ENCODE results near the gene TRIM31. TPM values are rescaled to one million over a fixed set of nuclear protein-coding genes. Genes with fewer than 3 reads are reported as not detected.

TRIM31 gene
- polyA plus RNA-seq, 1 donor from 2014 or later: not detected

DNA sequence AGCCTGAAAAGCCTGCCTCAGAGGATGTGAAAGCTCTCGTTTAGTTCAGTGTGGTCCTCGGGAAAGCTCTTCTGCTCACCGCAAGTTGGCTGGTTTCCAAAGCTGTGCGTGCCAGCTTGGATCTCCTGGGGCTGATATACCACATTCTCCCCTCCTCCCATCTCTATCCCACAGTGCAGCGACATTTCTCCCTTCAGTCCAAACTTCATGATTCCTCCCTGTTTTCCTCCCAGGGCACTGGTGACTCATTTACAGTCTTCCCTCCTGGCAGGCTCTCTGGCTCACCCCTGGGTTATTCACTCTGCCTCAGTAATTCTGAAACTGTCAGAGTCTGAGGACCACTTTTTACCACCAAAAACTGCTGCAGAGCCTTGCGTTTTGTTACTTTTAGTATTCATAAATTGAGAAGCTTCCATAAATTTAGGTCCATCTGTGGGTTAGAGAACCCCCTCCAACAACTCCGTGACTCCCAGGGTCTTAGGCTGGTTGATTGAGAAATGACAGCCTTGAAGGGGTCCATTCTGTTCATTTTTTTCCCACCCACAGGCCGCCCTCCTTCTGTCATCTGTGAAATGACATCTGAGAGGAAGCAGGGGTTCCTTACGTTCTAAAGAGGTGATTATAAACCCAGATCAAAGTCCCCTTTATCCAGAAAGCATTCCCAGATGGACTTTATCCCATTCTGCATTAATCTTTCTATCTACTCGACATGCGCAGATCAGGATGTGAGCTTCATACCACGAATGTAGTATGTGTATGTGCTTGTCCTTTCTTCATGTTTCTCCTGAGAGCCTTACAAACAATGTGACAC lies 42.0 kb upstream of the TRIM31 start:
- no peak overlapping the region for H3K4me3 ChIP-seq (ENCODE audit: low read length)
- no peaks in the 10 kb centered on the region for H3K36me3 ChIP-seq (ENCODE audit: insufficient read depth, low read length)
- no peak overlapping the region for H3K4me2 ChIP-seq (ENCODE audit: low read length)
- H3K9ac ChIP-seq (ENCODE audit: low read length): no peak overlapping the region
- H3K79me2 ChIP-seq (replicated peaks; ENCODE audit: insufficient read depth, low read length): no peaks in the 10 kb centered on the region
- no peaks in the 10 kb centered on the region for H4K20me1 ChIP-seq (ENCODE audit: insufficient read depth)
- no peaks in the 10 kb centered on the region for H3K9me3 ChIP-seq (ENCODE audit: low read length)
- no peaks in the 10 kb centered on the region for H3K9me2 ChIP-seq (ENCODE audit: insufficient read depth, low read length)
- TF ChIP-seq, protein P1, sequence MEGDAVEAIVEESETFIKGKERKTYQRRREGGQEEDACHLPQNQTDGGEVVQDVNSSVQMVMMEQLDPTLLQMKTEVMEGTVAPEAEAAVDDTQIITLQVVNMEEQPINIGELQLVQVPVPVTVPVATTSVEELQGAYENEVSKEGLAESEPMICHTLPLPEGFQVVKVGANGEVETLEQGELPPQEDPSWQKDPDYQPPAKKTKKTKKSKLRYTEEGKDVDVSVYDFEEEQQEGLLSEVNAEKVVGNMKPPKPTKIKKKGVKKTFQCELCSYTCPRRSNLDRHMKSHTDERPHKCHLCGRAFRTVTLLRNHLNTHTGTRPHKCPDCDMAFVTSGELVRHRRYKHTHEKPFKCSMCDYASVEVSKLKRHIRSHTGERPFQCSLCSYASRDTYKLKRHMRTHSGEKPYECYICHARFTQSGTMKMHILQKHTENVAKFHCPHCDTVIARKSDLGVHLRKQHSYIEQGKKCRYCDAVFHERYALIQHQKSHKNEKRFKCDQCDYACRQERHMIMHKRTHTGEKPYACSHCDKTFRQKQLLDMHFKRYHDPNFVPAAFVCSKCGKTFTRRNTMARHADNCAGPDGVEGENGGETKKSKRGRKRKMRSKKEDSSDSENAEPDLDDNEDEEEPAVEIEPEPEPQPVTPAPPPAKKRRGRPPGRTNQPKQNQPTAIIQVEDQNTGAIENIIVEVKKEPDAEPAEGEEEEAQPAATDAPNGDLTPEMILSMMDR (IDR thresholded peaks at IDR 0.05; ENCODE audit: poor library complexity, severe bottlenecking): no peak
- TF ChIP-seq MXI1 (conservative IDR thresholded peaks at IDR 0.05; ENCODE audit: poor library complexity, severe bottlenecking): no peak
- TF ChIP-seq POLR2AphosphoS5 (IDR thresholded peaks at IDR 0.05): no peak
- TF ChIP-seq, protein P2, sequence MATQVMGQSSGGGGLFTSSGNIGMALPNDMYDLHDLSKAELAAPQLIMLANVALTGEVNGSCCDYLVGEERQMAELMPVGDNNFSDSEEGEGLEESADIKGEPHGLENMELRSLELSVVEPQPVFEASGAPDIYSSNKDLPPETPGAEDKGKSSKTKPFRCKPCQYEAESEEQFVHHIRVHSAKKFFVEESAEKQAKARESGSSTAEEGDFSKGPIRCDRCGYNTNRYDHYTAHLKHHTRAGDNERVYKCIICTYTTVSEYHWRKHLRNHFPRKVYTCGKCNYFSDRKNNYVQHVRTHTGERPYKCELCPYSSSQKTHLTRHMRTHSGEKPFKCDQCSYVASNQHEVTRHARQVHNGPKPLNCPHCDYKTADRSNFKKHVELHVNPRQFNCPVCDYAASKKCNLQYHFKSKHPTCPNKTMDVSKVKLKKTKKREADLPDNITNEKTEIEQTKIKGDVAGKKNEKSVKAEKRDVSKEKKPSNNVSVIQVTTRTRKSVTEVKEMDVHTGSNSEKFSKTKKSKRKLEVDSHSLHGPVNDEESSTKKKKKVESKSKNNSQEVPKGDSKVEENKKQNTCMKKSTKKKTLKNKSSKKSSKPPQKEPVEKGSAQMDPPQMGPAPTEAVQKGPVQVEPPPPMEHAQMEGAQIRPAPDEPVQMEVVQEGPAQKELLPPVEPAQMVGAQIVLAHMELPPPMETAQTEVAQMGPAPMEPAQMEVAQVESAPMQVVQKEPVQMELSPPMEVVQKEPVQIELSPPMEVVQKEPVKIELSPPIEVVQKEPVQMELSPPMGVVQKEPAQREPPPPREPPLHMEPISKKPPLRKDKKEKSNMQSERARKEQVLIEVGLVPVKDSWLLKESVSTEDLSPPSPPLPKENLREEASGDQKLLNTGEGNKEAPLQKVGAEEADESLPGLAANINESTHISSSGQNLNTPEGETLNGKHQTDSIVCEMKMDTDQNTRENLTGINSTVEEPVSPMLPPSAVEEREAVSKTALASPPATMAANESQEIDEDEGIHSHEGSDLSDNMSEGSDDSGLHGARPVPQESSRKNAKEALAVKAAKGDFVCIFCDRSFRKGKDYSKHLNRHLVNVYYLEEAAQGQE (IDR thresholded peaks at IDR 0.05; ENCODE audit: borderline replicate concordance): no peak
- no peak for TF ChIP-seq SMC3 (conservative IDR thresholded peaks at IDR 0.05; ENCODE audit: poor library complexity)
- no peak for TF ChIP-seq RAD21 (conservative IDR thresholded peaks at IDR 0.05)
- no peak for TF ChIP-seq EZH2 (IDR thresholded peaks at IDR 0.05; ENCODE audit: borderline replicate concordance, insufficient read depth, low read length, poor library complexity, severe bottlenecking)
- no peak for TF ChIP-seq TAF1 (IDR thresholded peaks at IDR 0.05; ENCODE audit: low read depth)
- TF ChIP-seq EP300 (conservative IDR thresholded peaks at IDR 0.05; ENCODE audit: poor library complexity, severe bottlenecking): no peak
- no peak overlapping the region for H3K27ac ChIP-seq (ENCODE audit: low read length)
- no peak overlapping the region for H2AFZ ChIP-seq (ENCODE audit: low read depth, low read length)
- H3K27me3 ChIP-seq (ENCODE audit: insufficient read depth, low read depth, low read length): no peaks in the 10 kb centered on the region
- no peaks in the 10 kb centered on the region for H3F3A ChIP-seq (ENCODE audit: insufficient read depth, low read length, poor library complexity, severe bottlenecking)

DNA sequence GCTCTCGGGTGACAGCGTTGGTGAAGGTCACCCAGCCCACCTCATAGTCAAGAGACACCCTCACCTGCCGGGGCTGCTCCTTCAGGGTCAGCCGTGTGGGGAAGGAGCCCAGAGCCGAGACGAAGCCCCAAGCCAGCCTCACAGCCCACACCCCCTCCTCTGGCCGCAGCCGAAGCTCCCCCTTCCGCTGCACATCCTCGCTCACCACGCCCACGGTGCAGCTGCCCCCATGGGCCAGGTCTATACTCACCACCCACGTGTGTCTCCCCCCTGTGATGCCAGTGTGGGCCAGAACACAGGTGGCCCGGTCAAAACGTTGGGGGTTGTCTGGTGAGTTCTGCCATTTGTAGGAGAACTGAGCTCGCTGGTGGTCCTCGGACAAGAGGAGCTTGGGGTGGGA lies 41.2 kb upstream of the TRIM31 start:
- no peaks in the 10 kb centered on the region for H3F3A ChIP-seq (ENCODE audit: insufficient read depth, low read length, poor library complexity, severe bottlenecking)
- H4K20me1 ChIP-seq (ENCODE audit: insufficient read depth): no peaks in the 10 kb centered on the region
- no peak overlapping the region for H3K4me3 ChIP-seq (ENCODE audit: low read length)
- TF ChIP-seq SMC3 (conservative IDR thresholded peaks at IDR 0.05; ENCODE audit: poor library complexity) (no peak), EZH2 (IDR thresholded peaks at IDR 0.05; ENCODE audit: borderline replicate concordance, insufficient read depth, low read length, poor library complexity, severe bottlenecking) (no peak), RAD21 (conservative IDR thresholded peaks at IDR 0.05) (no peak), MXI1 (conservative IDR thresholded peaks at IDR 0.05; ENCODE audit: poor library complexity, severe bottlenecking) (no peak), EP300 (conservative IDR thresholded peaks at IDR 0.05; ENCODE audit: poor library complexity, severe bottlenecking) (no peak), POLR2AphosphoS5 (IDR thresholded peaks at IDR 0.05) (no peak), TAF1 (IDR thresholded peaks at IDR 0.05; ENCODE audit: low read depth) (no peak)
- TF ChIP-seq, protein P2 (IDR thresholded peaks at IDR 0.05; ENCODE audit: borderline replicate concordance): no peak
- TF ChIP-seq, protein P1 (IDR thresholded peaks at IDR 0.05; ENCODE audit: poor library complexity, severe bottlenecking): no peak
- H3K9ac ChIP-seq (ENCODE audit: low read length): no peak overlapping the region
- H3K4me2 ChIP-seq (ENCODE audit: low read length): no peak overlapping the region
- no peak overlapping the region for H3K27ac ChIP-seq (ENCODE audit: low read length)
- no peaks in the 10 kb centered on the region for H3K36me3 ChIP-seq (ENCODE audit: insufficient read depth, low read length)
- no peaks in the 10 kb centered on the region for H3K9me2 ChIP-seq (ENCODE audit: insufficient read depth, low read length)
- no peak overlapping the region for H2AFZ ChIP-seq (ENCODE audit: low read depth, low read length)
- no peaks in the 10 kb centered on the region for H3K27me3 ChIP-seq (ENCODE audit: insufficient read depth, low read depth, low read length)
- no peaks in the 10 kb centered on the region for H3K9me3 ChIP-seq (ENCODE audit: low read length)
- H3K79me2 ChIP-seq (replicated peaks; ENCODE audit: insufficient read depth, low read length): no peaks in the 10 kb centered on the region

All from neural cell (in vitro differentiated cells).